LNCAP (cell line): ENCODE measurements around the gene MRPL38.

Experiments used
- TF ChIP-seq, protein P1 (sequence below): fragments of 450-650 bp; IDR thresholded peaks from 2 replicates; pipeline ENCODE4 v1.5.1; 2017; ENCODE audit warnings: mild to moderate bottlenecking

Gene MRPL38

DNA sequence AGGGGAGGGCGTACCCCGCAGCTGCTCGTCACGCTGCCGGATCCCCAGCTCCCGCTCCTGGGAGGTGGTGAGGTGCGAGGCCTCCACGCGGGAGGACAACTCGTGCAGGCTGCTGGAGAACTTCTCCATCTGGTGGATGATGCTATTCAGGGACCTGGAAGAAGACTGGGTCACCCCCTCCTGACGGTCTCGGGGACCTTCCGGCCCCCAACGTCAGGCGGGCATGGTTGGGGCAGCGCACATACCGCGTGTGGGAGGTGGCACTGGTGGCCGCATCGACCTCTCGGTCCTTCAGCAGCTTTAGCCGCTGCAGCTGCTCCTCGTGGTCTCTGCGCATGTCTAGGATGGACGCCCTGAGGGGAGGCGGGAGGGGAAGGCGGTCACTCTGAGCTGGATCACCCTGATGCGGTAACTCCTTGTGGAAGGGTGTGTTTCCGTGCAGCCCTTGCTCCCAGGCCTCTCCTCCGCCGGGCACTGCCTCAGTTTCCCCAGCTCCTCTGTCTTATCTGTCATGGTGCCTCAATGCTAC is 13.3 kb upstream of the MRPL38 start:
- TF ChIP-seq, protein P1, sequence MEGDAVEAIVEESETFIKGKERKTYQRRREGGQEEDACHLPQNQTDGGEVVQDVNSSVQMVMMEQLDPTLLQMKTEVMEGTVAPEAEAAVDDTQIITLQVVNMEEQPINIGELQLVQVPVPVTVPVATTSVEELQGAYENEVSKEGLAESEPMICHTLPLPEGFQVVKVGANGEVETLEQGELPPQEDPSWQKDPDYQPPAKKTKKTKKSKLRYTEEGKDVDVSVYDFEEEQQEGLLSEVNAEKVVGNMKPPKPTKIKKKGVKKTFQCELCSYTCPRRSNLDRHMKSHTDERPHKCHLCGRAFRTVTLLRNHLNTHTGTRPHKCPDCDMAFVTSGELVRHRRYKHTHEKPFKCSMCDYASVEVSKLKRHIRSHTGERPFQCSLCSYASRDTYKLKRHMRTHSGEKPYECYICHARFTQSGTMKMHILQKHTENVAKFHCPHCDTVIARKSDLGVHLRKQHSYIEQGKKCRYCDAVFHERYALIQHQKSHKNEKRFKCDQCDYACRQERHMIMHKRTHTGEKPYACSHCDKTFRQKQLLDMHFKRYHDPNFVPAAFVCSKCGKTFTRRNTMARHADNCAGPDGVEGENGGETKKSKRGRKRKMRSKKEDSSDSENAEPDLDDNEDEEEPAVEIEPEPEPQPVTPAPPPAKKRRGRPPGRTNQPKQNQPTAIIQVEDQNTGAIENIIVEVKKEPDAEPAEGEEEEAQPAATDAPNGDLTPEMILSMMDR = no peak

DNA sequence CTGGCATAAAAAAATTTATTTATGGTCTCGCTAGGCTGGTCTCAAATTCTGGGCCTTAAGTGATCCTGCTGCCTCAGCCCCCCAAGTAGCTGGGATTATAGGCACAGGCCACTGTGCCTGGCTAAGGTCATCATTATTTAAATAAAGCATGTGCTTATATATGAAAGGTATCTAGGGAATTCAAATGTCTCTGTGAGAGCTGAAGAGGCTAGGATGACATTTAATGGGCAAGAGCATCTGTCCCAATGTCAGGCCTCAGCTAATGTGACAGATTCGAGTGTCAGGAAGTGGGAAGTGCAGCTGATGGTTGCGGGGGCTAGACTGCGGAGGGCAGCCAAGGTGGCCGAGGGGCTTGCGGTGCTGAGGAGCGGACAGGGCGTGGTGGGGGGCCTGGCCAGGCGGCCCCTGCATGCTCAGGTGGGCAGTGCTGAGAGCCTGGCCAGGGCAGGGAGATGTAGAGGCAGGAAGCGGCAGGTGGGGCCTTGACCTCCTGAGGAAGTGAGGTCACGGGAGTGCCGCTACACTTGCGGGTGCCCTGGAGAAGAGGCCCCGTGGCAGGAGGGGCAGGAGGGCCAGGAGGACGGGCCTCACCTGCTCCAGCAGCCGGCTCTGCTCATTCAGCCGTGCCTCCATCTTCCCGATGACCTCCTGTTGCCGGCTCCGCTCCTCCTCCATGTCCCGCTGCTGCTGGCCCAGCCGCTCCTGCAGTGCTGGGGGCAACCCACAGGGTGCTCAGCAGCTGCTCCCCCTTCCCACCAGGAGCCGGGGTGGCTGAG is 12.6 kb upstream of the MRPL38 start:
- TF ChIP-seq, protein P1 = no peak

DNA sequence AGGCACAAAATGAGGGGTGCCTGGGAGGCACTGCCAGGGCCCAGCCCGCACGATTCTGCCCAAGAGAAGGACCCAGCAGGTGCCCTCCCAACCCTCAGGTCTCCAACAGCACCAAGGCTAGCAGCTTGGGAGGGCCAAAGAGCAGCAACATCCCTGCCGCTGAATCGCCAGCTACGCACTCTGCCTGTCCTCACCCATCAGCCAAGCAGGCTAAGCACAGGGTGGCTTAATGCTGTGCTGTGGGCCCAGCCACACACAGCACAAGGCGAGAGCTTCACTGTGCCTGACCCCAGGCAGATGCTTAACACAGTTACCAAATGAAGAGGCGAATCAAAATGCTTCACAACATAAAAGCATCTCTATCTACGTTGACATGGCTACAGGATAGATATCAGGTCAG is 10.6 kb upstream of the MRPL38 start:
- TF ChIP-seq, protein P1 = no peak

DNA sequence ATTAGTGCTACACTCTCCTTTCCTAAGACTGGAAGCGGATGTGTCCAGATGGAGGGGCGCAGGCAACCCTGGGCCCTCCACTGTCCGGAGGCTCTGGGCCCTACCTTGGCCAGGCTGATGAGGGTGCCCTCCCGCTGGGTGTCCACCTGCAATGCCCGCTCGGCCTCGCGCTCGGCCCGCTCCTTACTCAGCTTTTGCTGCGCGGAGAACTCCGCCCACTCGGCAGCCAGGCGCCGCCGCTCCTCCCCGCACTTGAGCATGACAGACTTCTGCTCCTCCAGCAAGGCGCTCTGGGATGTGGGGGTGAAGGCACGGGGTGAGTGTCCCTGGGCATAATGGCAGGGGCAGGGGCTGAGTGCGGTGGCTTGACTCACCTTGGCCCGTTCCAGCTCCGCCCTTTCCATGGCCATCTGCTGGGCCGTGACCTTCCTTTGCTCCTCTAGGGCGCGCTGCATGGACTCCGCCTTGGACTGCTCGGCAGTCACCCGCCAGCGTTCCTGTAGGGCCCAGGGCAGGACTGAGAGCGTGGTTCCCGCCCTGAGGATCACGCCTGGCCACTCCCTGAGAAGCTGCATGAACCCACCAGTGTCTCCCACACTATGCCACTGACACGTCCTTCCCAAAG is 10.1 kb upstream of the MRPL38 start:
- TF ChIP-seq, protein P1 = no peak

DNA sequence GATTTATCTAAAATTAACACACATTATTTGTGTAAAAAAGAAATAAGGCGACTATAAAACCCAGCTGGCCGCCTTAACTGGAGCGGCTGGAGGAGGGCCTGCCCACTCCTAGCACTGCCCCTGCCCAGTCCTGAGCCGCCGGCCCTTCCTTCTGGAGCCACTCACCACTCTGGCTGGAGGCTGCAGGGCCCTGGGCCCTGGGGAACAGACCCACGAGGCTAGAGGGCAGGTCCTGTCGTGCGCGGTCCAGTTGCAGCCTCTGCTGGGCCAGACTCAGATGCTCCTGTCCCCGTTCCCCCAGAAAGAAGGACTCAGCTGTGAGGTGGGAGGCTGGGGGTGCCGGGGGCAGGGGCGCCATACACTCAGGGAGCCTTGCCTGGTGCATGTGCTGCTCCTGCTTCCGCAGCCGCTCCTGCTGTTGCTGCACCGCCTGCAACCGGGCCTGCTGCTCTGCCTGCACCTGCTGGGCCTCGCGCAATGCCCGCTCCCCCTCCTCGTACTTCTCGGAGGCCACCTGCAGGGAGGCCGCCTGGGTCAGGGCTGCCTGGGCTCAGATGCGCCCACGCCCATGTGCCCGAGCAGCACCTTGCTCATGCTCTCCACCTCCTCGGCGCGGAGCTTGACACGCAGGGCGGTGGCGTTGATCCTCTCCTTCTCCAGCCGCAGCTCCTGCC is 9.0 kb upstream of the MRPL38 start:
- TF ChIP-seq, protein P1 = no peak

DNA sequence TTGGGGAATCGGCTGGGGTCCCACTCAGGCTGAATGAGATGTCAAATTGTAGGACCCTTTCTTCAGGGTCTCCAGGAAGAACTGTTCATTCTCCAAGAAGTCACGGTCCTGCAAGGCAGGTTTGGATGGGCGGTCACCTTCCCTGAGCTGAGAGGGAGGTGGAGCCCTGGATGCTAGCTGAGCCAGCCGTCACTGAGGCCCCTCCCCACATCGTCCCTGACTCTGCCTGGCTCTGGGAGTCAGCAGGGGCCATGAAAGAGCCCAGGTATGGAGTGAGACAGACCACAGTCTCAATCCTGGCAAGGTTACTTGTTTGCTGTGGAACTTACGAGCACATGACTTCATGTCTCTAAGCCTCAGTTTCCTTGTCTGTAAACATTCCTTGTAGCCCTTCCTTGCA is 6.0 kb upstream of the MRPL38 start:
- TF ChIP-seq, protein P1 = no peak

DNA sequence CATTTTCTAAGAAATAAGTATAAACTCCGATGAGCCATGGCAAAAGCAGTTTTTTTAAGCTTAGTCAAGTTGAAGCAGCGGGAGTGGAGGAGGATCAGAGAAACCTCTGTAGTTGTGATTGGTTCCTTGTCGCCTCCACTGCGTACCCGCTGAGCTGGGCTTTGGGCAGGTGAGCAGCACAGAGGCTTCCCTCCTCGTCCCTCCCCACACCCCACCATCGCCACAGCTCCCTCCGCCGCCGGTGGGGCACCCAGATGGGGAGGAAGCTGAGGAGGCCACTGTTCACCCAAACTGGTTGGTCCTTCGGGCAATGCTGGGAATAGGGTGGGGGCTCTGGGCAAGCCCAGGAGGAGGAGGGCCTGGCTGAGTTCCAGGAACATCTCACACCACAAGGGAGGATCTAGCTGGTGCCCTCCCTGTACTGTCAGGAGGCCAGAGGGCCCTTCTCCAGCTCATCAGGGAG is 5.2 kb upstream of the MRPL38 start:
- TF ChIP-seq, protein P1 = no peak
